ENCODE results near the gene SLC46A1.

DNA sequence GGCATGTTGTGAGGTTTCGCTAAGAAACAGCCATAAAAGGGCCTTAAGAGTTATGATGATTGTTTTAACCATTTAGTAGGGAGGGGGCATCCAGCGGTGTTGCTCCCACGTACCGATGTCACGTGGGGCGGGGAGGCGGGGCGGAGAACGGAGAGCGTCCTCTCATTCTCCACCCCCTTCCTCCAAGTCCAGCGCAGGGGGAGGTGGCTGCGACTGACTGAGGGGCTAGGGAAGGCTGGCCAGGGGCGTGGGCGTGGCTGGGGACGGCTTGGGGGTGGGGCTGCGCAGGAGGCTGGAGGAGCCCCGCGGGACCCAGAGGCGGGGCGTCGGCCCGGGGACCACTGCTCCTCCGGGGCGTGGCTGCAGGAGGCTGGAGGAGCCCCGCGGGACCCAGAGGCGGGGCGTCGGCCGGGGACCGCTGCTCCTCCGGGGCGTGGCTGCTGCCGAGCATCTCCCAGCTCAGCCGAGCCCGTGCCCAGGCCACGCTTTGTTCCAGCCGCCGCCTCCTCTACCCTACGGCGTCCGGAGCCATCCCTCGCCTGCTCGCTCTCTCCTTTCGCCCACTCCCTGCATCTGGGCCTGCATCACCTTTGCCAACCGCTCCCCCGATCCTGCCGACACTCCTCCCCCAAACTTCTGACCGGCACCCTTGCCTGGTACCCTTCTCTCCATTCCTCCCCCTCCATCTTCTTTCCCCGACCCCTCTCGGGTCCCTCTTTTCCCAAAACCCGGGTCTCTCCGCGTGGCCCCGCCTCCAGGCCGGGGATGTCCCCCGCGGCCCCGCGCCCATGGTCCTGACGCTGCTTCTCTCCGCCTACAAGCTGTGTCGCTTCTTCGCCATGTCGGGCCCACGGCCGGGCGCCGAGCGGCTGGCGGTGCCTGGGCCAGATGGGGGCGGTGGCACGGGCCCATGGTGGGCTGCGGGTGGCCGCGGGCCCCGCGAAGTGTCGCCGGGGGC is 34.5 kb downstream of the SLC46A1 start, which contains the start of gene SARM1:
- TF ChIP-seq, protein P1, sequence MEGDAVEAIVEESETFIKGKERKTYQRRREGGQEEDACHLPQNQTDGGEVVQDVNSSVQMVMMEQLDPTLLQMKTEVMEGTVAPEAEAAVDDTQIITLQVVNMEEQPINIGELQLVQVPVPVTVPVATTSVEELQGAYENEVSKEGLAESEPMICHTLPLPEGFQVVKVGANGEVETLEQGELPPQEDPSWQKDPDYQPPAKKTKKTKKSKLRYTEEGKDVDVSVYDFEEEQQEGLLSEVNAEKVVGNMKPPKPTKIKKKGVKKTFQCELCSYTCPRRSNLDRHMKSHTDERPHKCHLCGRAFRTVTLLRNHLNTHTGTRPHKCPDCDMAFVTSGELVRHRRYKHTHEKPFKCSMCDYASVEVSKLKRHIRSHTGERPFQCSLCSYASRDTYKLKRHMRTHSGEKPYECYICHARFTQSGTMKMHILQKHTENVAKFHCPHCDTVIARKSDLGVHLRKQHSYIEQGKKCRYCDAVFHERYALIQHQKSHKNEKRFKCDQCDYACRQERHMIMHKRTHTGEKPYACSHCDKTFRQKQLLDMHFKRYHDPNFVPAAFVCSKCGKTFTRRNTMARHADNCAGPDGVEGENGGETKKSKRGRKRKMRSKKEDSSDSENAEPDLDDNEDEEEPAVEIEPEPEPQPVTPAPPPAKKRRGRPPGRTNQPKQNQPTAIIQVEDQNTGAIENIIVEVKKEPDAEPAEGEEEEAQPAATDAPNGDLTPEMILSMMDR (IDR thresholded peaks at IDR 0.05) = no peak
- TF ChIP-seq POLR2A (IDR thresholded peaks at IDR 0.05) = peak in 1 of 2 donors; percentile 27

All from heart left ventricle (tissue), 13 donors.